Endodermal cell (in vitro differentiated cells): Measurements from ENCODE around the gene PITX2. TPM values are rescaled to one million over a fixed set of nuclear protein-coding genes. Genes with fewer than 3 reads are reported as not detected.
"Not testable (repeated sequence)": the region's sequence is repeated elsewhere in the genome, so short reads cannot be mapped to it uniquely, and the experiment has no call there.

ENCODE experiments used
- DNase-seq: peaks from one replicate; pipeline ENCODE4 v3.0.0-alpha.2; 2017
- H3K27ac ChIP-seq: 2 replicates; pipeline ENCODE4 v1.5.1; 2013; ENCODE audit warnings: mild to moderate bottlenecking, low read depth, low read length, moderate library complexity
- H3K27me3 ChIP-seq: 2 replicates; pipeline ENCODE4 v1.6.1; 2013; ENCODE audit warnings: mild to moderate bottlenecking, low read length, moderate library complexity; ENCODE audit not compliant: insufficient read depth, control insufficient read depth, poor library complexity, severe bottlenecking
- H3K36me3 ChIP-seq: 2 replicates; pipeline ENCODE4 v1.7.0; 2013; ENCODE audit warnings: mild to moderate bottlenecking, low read length, moderate library complexity; ENCODE audit not compliant: control insufficient read depth, insufficient read depth
- H3K4me1 ChIP-seq: one replicate; pipeline ENCODE4 v1.7.0; 2013; ENCODE audit warnings: low read length; ENCODE audit not compliant: control insufficient read depth, insufficient read depth
- H3K4me3 ChIP-seq: 2 replicates; pipeline ENCODE4 v1.5.1; 2013; ENCODE audit warnings: mild to moderate bottlenecking, low read length, moderate library complexity
- H3K9ac ChIP-seq: 2 replicates; pipeline ENCODE4 v1.6.1; 2013; ENCODE audit warnings: mild to moderate bottlenecking, low read length, moderate library complexity; ENCODE audit not compliant: poor library complexity, severe bottlenecking; ENCODE audit errors: extremely low read depth
- H3K9me3 ChIP-seq: 2 replicates; pipeline ENCODE4 v1.6.1; 2013; ENCODE audit warnings: mild to moderate bottlenecking, low read length, moderate library complexity; ENCODE audit not compliant: control insufficient read depth
- H3K27ac Mint-ChIP-seq: 2 replicates; pipeline ENCODE4 v1.8.0; 2020; ENCODE audit warnings: mixed read lengths
- H3K27me3 Mint-ChIP-seq: 2 replicates; pipeline ENCODE4 v1.8.0; 2021; ENCODE audit warnings: mild to moderate bottlenecking, mixed read lengths; ENCODE audit not compliant: insufficient read depth
- H3K36me3 Mint-ChIP-seq: 2 replicates; pipeline ENCODE4 v1.8.0; 2020; ENCODE audit warnings: low read depth, mixed read lengths
- H3K4me1 Mint-ChIP-seq: 2 replicates; pipeline ENCODE4 v1.8.0; 2020; ENCODE audit warnings: mixed read lengths
- H3K4me3 Mint-ChIP-seq: 2 replicates; pipeline ENCODE4 v1.8.0; 2020; ENCODE audit warnings: mild to moderate bottlenecking, moderate library complexity, mixed read lengths
- H3K9me3 Mint-ChIP-seq: 2 replicates; pipeline ENCODE4 v1.8.0; 2020; ENCODE audit warnings: mild to moderate bottlenecking, mixed read lengths
- WGBS, 2 experiments: methylation state at CpG; one replicate each; pipeline versions ENCODE4 v1.1.5 to v1.1.7; 2013; ENCODE audit warnings: missing lambda C conversion rate in 2 of 2, mixed read lengths in 1 of 2; ENCODE audit not compliant: insufficient coverage in 1 of 2, insufficient read length in 1 of 2; 5-methylcytosine and 5-hydroxymethylcytosine counted together
- total RNA-seq, 2 donors: library from RNA; stranded (reverse); fragmentation: NEBNext Ultra II Directional in 1 of 2; extraction: Animal tissue kit (Norgen Biotek cat#: 25700) in 1 of 2; gene quantifications; 2 replicates in 1 of 2; 3 replicates in 1 of 2; pipeline ENCODE4 v1.2.1, GENCODE V29; 2021
- TF ChIP-seq, protein P1 (sequence below): fragments of 200-600 bp; sonication (generic); conservative IDR thresholded peaks from 2 replicates; pipeline ENCODE4 v1.5.0; 2021; ENCODE audit warnings: antibody characterized with exemption, mild to moderate bottlenecking

PITX2 gene
- total RNA-seq, 2 donors from 2014 or later = 28.8 to 32.7 TPM

DNA sequence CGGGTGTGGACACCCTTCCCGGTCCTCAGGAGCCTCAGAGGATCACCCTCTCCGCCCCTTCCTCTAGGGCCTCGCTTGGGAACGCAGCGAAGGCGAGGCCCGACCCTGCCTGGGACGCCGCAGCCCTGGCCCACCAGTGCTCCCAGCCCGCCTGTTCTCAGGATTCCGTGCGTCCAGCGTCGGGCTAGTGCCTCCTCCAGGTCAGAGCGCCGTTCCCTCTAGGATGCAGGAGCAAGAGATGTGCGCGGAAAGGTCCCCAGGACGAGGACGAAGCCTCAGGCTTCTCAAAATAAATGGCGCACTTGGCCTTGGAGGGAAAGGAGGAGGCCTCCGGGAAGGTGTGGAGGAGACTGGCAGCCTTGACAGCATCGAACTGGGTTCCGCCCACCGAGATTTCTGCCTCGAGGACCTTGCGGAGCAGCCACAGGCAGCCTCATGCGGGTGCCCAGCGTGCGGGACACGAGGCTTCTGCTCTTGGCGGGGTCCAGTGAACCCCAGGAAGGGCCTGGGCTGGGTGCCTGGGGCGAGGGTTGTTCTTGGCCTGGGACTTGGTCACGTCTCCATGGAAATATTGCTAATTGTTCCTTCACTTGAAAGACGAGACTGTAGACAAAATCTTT, 35.1 kb downstream of the PITX2 start:
- no peak overlapping the region for H3K9ac ChIP-seq
- H3K36me3 Mint-ChIP-seq = peaks cover 2% of the 10 kb centered on the region
- no peaks in the 10 kb centered on the region for H3K27me3 ChIP-seq
- no peaks in the 10 kb centered on the region for H3K9me3 Mint-ChIP-seq
- H3K4me3 Mint-ChIP-seq = no peak overlapping the region
- DNase-seq = peak; percentile 49
- H3K27ac ChIP-seq = no peak overlapping the region
- H3K4me3 ChIP-seq = no peak overlapping the region
- H3K4me1 ChIP-seq = no peaks in the 10 kb centered on the region
- WGBS, 2 experiments = 96 to 98% methylated on average over 14 to 36 of the region's 36 CpGs
- H3K9me3 ChIP-seq = no peaks in the 10 kb centered on the region
- H3K4me1 Mint-ChIP-seq = no peaks in the 10 kb centered on the region
- TF ChIP-seq, protein P1, sequence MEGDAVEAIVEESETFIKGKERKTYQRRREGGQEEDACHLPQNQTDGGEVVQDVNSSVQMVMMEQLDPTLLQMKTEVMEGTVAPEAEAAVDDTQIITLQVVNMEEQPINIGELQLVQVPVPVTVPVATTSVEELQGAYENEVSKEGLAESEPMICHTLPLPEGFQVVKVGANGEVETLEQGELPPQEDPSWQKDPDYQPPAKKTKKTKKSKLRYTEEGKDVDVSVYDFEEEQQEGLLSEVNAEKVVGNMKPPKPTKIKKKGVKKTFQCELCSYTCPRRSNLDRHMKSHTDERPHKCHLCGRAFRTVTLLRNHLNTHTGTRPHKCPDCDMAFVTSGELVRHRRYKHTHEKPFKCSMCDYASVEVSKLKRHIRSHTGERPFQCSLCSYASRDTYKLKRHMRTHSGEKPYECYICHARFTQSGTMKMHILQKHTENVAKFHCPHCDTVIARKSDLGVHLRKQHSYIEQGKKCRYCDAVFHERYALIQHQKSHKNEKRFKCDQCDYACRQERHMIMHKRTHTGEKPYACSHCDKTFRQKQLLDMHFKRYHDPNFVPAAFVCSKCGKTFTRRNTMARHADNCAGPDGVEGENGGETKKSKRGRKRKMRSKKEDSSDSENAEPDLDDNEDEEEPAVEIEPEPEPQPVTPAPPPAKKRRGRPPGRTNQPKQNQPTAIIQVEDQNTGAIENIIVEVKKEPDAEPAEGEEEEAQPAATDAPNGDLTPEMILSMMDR = no peak
- H3K27ac Mint-ChIP-seq = no peak overlapping the region
- no peaks in the 10 kb centered on the region for H3K27me3 Mint-ChIP-seq
- no peaks in the 10 kb centered on the region for H3K36me3 ChIP-seq

- H3K27me3 ChIP-seq = no peaks in the 10 kb centered on the region
- no peak overlapping the region for H3K4me3 Mint-ChIP-seq
- no peak overlapping the region for H3K27ac Mint-ChIP-seq
- DNase-seq = no peak
- no peaks in the 10 kb centered on the region for H3K36me3 ChIP-seq
- H3K4me1 Mint-ChIP-seq = no peaks in the 10 kb centered on the region
- no peaks in the 10 kb centered on the region for H3K9me3 Mint-ChIP-seq
- no peak overlapping the region for H3K4me3 ChIP-seq
- H3K36me3 Mint-ChIP-seq = peaks cover 3% of the 10 kb centered on the region
- no peaks in the 10 kb centered on the region for H3K4me1 ChIP-seq
- H3K9me3 ChIP-seq = no peaks in the 10 kb centered on the region
- WGBS, 2 experiments = 65 to 89% methylated on average over 2 to 6 of the region's 7 CpGs
- TF ChIP-seq, protein P1 = peak; percentile 74
- no peaks in the 10 kb centered on the region for H3K27me3 Mint-ChIP-seq
- H3K27ac ChIP-seq = no peak overlapping the region
- H3K9ac ChIP-seq = no peak overlapping the region
Observed at GRCh38 chr4:110586131-110586850, 36.6 kb downstream of the PITX2 start.

DNA sequence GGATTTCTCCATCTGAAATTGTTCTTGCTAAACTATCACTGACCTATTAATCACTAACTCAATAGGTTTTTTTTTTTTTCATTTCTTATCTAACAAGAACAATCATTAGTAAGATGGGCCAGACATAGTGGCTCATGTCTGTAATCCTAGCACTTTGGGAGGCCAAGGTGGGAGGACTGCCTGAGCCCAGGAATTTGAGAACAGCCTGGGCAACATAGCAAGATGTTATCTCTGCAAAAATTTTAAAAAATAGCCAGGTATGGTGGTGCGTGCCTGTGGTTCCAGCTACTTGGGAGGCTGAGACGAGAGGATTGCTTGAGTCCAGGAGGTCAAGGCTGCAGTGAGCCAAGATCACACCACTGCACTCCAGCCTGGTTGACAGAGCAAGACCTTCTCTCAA, 46.2 kb downstream of the PITX2 start:
- not testable (repeated sequence) for H3K4me1 Mint-ChIP-seq, H3K4me1 ChIP-seq, H3K4me3 ChIP-seq, H3K9me3 ChIP-seq, H3K27me3 Mint-ChIP-seq, H3K36me3 Mint-ChIP-seq, H3K4me3 Mint-ChIP-seq, H3K9ac ChIP-seq, H3K9me3 Mint-ChIP-seq, H3K36me3 ChIP-seq, H3K27me3 ChIP-seq, H3K27ac Mint-ChIP-seq, DNase-seq, H3K27ac ChIP-seq
- 92 to 97% methylated on average over 2 of the region's 2 CpGs for WGBS, 2 experiments

Other genes with a start within 250 kb of the PITX2 start
- gene ENPEP, start 146.9 kb downstream of the PITX2 start, total RNA-seq = 1 to 10 TPM; 4.6 to 9.4 TPM